NCI-H128 (cell line): Measurements from ENCODE around the gene OXLD1.

ENCODE experiments used
- DNase-seq: peaks from one replicate; lab custom pipeline; 2025; ENCODE audit not compliant: unreplicated experiment; lab: John Stamatoyannopoulos, UW

Gene OXLD1

DNA sequence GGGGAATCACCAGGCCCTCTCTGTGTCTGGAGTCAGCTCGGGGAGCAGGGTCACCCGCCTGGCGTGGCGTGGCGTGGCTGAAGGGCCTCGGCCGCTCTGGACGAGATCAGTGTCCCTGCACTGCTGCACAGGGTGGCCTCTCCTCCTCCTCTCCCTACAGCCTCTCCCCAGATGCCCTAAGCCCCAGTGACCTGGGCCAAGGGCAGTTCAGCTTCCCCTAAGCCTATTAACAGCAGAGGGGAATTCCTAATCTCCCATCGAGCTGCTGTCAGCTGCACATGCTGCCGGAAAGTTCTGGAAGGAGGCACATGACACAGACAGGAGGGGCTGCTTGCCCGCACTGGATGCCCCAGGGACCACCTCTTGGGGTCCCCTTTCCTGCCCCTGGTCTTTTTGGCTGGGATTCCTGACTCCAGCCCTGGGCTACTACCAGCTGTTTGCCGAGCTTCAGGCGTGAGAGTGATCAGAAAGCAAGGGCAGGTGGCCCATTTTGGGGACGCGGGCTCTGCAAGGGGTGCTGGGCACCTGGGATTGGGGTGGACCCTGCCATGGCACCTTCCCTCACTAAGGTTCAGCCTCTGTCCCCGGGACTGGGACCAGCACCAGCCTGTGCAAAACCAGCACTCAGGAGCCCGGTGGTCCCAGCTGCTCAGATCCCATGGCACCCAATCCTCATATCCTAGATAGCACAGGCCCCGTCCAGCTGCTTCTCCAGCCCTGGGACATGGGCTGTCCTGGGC lies 10.9 kb downstream of the OXLD1 start:
- no peak for DNase-seq

DNA sequence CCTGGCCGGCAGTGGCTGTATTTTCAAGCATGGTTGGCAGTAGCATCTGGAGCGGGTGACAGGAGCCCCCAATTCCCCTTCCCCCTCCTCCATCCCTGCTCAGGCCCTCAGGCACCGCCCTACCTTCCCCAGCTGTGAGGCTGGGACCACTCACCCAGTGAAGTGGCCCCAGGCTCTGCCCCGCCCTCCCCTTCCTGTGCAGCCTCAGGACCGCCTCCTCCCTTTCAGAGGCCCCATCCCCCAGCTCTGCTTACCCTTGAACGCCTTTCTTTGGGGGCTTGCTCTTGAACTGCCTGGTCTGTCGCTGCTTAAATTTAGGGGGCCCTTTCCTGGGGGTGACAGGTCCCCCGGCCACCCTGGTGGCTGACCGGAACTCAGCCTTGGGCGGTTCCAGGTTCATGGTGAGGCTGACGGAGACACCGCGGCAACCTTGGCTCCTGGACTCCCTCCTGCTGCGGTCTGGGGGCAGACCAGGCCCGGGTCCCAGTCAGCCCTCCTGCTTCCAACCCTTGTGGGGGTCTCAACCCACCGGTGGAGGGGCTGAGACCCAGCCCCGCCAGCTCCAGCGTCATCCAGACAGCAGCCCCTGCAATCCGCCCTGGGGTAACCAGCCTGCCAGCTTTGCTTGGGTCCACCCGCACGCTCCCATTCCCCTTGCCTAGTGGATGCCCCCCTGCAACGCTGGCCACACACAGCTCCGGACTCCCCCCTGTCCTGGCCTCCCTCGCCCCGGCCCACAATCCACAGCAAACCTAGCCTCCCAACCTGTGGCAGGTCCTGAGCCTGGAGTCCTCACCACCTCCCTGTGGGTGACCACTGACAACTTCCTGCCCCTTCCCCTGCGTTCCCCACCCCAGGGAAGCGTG lies 13.3 kb downstream of the OXLD1 start:
- no peak for DNase-seq

DNA sequence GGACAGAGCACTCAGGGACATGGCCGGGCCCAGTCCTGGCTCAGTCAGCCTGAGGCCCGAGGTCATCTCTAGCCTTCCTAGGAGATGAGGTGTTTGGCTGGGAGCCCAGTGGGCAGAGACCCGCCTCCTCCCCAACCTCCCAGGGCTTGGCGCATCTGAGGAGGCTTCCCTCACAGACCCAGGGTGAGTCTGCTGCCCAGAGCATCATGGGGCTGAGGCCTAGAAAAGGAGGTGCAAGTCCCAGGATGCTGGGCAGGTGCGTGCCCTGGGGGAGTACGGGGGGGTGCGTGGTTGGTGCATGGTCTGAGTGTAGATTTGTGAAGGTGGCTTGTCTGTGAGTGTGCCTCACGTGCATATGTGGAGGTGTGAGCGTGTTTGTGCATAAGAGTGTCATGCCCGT lies 14.7 kb downstream of the OXLD1 start:
- no peak for DNase-seq

DNA sequence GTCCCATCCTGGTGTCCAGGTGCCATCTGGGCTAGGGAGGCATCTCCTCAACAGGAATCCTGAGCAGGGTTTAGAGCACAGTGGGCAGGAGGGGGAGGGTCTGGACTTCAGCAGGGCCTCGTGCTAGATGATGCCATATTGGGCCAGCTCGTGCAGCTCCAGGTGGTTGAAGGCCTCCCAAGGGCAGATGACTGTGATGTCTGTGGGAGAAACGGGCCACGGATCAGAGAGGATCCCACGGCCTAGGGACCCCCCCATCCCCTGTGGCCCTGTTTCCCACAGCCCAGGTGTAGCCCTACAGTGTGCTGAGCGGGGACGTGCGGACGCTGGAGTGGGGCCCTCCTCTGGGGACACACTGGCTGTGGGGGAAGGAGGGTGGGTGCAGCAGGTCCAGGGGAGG lies 15.5 kb downstream of the OXLD1 start:
- DNase-seq: no peak

DNA sequence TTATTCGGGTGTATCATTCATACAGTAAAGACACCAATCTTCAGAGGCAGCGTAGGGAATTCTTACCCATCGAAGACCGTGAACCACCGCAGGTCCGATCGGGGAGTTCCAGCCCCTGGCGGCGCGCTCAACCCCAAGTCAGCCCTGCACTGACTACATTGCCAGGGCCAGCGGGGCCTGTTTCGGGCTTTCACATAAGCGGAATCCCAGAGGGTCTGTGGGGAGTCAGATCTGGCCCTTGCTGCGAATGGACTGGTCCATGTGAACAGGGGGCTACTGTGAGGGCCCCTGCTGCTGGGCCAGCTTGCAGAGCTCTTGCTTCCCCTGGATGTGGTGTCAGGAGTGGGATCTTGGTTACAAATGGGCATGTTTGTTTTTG lies 17.7 kb downstream of the OXLD1 start:
- DNase-seq: no peak

DNA sequence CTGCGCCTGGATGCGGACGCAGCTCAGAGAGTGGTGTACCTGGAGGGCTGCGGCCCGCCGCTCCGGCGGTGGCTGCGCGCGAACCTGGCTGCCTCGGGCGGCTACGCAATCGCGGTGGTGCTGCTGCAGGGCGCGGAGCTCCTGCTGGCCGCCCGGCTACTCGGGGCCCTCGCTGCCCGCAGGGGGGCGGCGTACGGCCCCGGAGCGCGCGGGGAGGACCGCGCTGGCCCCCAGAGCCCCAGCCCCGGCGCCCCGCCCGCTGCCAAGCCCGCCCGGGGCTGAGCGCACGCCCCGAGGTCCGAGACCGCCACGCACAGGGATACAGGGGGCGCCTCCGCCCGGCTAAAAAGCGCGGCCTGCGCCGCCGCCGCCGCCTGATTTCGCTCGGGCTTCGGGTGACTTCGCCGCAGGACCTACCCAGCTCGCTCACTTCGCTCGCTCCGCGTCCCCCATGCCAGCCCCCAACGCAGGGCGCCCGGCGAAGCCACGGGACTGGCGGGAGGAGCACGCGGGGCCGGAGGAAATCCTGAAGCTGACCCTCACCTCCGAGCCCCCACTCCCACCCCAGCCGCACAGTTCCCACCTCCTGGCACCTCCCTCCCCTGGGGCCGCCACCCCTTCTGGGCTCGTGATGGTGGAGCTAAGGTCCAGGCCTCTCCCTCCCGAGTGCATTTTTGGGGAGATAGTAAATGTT lies 18.2 kb downstream of the OXLD1 start:
- DNase-seq: no peak

DNA sequence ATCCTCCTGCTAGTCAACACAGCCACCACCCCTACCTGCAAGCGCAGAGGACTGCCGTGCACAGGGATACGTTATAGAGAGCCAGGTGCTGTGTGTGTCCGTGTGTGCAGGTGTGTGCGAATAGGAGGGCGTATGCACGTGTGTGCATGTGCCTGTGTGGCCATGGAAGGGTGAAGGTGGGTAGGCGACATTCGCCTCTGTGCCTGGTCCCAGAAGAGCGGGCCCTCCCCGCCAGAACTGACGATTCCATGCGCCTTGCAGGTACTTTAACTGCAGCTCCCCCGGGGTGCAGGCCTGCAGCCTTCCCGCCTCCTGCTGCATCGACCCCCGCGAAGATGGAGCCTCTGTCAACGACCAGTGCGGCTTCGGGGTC lies 18.8 kb downstream of the OXLD1 start:
- DNase-seq: no peak

DNA sequence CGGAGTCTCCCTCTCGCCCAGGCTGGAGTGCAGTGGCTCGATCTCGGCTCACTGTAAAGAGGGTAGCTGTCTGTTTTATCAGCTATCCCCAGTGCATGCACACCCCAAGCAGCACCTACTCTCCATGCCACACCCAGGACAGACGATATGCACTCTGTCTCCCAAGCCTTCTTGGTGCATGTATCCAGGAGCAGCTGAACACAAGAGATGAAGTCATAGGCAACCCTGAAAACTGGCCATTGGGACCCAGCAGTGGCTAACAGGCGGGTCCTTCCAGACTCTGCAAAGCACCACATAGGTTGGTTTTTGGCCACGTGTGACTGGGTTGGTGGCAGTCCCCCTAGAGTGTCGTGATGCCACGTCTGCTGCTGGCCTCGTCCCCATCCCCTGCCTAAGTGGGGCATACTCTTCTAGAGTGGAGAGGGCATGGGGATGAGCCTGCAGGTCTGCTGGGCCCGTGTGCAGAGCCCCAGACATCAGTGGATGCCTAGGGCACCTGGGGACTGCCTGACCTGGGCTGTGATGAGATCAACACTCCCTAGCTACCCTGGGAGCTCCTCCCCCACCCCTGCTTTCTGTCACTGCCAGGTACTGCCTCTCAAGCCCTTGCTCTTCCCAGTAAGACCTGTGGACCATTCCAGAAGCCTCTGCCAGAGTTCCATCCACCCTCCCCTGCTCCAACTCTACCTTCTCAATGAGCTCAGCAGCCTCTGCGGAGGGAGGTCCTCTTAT lies 19.4 kb downstream of the OXLD1 start:
- DNase-seq: no peak

DNA sequence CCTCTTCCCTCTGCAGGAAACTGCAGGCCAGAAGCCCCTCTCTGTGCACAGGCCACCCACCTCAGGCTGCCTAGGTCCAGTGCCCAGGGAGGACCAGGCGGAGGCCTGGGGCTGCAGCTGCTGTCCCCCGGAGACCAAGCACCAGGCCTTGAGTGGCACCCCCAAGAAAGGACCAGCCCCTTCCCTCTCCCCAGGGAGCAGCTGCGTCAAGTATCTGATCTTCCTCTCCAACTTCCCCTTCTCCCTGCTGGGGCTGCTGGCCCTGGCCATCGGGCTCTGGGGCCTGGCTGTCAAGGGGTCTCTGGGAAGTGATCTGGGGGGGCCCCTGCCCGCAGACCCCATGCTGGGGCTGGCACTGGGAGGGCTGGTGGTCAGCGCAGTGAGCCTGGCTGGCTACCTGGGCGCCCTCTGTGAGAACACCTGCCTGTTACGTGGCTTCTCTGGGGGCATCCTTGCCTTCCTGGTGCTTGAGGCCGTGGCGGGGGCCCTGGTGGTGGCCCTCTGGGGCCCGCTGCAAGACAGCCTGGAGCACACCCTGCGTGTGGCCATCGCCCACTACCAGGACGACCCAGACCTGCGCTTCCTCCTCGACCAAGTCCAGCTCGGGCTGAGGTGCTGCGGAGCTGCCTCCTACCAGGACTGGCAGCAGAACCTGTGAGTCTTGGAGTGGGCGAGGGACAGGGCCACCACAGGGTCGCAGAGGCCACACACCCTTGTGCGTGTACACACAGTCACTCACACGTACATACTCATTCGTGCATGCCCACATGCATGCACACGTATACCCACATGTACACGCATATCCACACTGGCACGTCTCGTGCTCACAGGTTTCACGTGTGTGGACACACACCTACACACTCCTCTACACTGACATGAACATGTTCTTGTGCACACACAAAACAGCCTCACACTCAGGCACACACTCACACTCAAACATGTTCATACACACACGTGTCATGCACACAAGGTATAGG lies 21.1 kb downstream of the OXLD1 start:
- DNase-seq: no peak

DNA sequence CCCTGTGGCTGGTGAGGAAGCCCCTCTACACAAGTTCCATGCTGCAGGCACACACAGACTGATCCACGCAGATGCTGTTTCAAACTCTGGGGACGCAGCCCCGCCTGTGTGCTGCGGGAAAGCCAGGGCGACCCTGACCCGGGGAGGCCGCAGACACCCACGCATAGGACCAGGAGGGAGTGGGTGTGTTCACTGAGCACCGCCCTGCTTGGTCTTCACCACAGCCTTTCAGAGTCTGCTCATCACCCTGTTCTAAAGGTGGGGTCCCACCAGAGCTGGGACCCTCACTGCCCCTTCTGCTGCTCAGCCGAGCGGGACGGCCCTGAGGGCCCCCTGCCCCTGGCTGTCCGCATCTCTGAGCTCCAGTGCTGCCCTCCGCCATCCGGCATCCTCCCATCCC lies 21.9 kb downstream of the OXLD1 start:
- no peak for DNase-seq

DNA sequence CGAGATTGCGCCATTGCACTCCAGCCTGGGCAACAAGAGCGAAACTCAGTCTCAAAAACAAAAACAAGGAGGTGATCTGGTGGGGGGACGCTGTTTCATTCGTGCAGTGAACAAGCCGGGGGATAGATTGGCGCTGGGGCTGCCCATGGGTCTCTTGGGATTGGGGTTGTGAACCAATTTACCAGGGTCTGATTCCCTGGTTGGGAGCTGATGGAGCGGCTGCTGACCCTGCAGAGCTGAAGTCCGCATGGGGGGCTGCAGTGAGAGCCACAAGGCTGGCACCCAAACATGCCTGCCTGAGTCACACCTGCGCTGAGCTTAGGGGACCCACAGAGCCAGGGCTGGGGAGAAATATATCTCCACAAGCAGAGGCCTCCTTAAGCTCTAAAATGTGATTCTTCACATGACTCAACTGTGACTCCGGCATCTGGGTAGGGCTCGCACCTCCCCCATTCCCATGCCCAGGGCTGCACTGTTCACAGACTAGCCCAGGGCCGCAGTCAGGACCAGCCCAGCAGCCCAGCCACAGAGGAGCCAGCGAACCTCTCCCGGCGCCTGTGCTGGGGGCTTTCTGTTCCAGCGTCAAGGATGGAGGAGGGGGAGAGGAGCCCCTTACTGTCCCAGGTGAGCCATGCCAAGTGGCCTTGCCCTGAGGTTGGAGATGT lies 24.4 kb downstream of the OXLD1 start:
- no peak for DNase-seq

DNA sequence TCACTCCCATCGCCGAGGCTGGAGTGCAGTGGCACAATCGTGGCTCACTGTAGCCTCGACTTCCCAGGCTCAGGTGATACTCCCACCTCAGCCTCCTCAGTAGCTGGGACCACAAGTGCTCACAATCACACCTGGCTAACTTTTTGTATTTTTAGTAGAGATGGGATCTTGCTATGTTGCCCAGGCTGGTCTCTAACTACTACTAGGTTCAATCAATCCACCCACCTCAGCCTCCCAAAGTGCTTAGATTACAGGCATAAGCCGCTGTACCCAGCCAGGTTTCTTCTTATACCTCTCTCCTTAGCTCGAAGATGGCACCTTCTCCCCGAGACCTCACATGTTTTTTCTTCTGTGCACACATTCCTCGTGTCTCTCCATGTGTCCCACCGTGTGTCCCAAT lies 26.4 kb downstream of the OXLD1 start:
- no peak for DNase-seq

DNA sequence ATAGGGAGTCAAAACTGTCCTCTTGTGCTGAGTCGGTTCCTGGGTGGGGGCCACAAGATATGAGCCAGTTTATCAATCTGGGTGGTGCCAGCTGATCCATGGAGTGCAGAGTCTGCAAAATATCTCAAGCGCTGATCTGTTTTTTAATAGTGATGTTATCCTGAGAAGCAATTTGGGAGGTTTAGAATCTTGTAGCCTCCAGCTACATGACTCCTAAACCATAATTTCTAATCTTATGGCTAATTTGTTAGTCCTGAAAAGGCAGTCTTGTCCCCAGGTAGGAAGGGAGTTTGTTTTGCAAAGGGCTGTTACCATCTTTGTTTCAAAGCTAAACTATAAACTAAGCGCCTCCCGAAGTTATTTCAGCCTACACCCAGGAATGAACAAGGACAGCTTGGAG lies 27.7 kb downstream of the OXLD1 start:
- DNase-seq: no peak

DNA sequence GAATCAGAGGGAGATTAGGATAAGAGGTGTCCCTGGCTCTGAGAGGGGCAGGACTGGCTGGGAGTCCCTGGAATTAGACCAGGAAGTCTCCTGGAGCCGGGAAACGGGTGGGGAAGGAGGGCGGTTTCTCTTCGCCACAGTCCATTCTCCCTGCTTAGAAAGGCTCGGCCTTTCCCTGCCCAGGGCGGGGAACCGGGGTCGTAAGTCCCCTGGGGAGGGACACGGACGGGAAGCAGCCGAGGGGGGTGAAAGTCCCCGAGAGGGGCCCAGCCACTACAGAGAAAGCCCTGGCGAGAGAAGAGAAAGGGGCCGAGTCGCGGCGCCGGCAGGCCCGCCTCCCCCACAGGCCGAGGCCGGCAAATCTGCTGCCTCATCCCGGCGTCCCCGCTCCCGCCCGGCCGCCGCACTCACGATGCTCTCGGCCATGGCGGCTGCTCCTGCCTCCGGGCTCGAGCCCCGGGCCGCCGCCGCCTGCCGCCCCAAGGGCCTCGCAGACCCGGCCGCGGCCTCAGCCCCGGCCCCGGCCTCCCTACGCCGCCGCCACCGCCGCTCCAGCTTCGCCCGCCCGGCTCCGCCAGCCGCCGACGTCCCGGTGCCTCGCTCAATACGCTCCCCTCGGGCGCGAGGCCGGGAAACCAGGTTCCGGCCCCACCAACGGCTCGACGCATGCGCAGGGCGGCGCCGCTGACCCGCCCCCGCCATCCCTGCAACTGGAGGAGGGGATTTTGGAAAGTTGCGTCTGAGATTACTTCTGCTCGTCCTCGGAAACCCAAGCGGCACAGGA lies 29.7 kb downstream of the OXLD1 start, which contains the start of the genes NPLOC4 and TSPAN10:
Gene NPLOC4 (minus strand): TSS at position 608 of the 784 bp plus-strand sequence. CDS start 182 bp downstream, at position 426.
Gene TSPAN10 (plus strand): TSS at position 692 of the 784 bp plus-strand sequence. CDS start 5,217 bp downstream, outside the sequence.
- peak; percentile 60 for DNase-seq

DNA sequence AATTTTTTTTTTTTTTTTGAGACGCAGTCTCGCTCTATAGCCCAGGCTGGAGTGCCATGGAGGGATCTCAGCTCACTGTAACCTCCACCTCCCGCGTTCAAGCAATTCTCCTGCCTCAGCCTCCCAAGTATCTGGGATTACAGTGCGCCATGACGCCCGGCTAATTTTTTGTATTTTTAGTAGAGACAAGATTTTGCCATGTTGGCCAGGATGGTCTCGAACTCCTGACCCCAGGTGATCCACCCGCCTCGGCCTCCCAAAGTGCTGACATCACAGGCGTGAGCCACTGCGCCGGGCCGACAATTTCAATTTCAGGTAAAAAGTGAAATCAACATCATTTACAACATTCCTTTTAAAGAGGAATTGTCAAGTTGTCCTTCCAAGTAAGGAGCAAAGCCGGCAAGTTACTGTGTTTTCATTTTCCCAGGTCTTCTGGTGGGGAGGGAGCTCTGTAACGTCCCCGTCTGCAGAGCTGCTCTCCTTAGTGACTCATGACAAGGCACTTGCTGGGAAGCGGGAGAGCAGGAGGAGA lies 30.4 kb downstream of the OXLD1 start:
- no peak for DNase-seq

DNA sequence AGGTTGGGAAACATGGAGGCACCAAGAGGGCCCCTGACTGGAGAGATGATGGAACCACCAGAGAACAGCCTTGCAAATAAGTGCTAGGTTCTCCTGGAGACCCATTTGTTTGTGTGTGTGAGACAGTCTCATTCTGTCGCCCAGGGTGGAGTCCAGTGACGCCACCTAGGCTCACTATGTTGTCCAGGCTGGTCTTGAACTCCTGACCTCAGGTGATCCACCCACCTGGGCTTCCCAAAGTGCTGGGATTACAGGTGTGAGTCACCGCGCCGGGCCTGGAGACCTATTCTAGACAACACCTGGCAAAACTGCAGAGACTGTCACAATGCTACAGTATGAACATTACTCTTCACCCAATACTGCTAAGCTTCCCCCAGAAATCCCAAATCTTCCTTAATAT lies 31.0 kb downstream of the OXLD1 start:
- DNase-seq: no peak

DNA sequence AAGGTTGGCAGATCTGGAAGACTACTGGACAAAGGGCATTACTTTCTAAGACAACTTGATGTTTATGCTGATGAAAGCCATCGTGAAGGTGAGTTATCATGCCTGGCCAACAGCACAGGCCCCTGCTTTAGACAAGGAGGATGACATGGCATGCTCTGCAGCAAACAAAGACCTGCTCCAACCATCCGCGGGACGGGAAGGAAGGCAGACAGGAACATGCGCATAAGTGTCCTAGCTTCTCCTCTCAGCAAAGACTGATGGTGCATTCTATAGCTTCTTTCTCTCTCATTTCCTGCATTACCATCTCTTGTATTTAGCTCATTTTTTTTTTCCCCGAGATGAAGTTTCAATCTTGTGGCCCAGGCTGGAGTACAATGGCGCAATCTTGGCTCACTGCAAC lies 34.9 kb downstream of the OXLD1 start:
- DNase-seq: no peak

DNA sequence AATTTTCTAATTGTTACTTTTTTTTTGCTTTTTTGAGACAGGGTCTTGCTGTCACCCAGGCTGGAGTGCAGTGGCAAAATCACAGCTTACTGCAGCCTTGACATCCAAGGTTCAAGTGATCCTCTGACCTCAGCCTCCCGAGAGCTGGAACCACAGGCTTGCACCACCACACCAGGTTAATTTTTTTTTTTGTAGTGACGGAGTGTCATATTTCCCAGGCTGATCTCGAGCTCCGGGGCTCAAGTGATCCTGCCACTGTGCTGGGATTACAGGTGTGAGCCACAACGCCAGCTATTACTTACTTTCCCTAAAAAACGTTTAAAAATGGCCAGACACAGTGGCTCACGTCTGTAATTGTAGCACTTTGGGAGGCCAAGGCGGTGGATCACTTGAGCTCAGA lies 36.1 kb downstream of the OXLD1 start:
- no peak for DNase-seq
